Trophoblast cell (in vitro differentiated cells and primary cell): ENCODE results near the gene PRDM4.
A peak's percentile ranks its signal among the peaks of the same experiment; 100 is the strongest.
"Not testable (repeated sequence)": the region's sequence is repeated elsewhere in the genome, so short reads cannot be mapped to it uniquely, and the experiment has no call there.

Experiments used
- DNase-seq, 2 donors: peaks; one replicate each; pipeline ENCODE4 v3.0.0-alpha.2; 2016
- H2AFZ ChIP-seq: 2 replicates; pipeline ENCODE4 v1.6.1; 2013; ENCODE audit warnings: low read length, moderate library complexity, mild to moderate bottlenecking; ENCODE audit not compliant: insufficient read depth, poor library complexity
- H2AK5ac ChIP-seq: 2 replicates; pipeline ENCODE4 v1.6.1; 2013; ENCODE audit warnings: mild to moderate bottlenecking, low read length
- H2BK120ac ChIP-seq: 2 replicates; pipeline ENCODE4 v1.6.1; 2013; ENCODE audit warnings: low read length, mild to moderate bottlenecking, moderate library complexity; ENCODE audit not compliant: insufficient read depth, poor library complexity
- H2BK12ac ChIP-seq: 2 replicates; pipeline ENCODE4 v1.6.1; 2013; ENCODE audit warnings: mild to moderate bottlenecking, low read length, moderate library complexity
- H2BK5ac ChIP-seq: 2 replicates; pipeline ENCODE4 v1.6.1; 2013; ENCODE audit warnings: low read length, low read depth, moderate library complexity, mild to moderate bottlenecking; ENCODE audit not compliant: poor library complexity
- H3K14ac ChIP-seq: 2 replicates; pipeline ENCODE4 v1.6.1; 2013; ENCODE audit warnings: mild to moderate bottlenecking, low read length
- H3K18ac ChIP-seq: 2 replicates; pipeline ENCODE4 v1.6.1; 2013; ENCODE audit warnings: mild to moderate bottlenecking, low read length
- H3K23ac ChIP-seq: 2 replicates; pipeline ENCODE4 v1.6.1; 2013; ENCODE audit warnings: low read length
- H3K27ac ChIP-seq: 2 replicates; pipeline ENCODE4 v1.5.1; 2013; ENCODE audit warnings: low read depth, mild to moderate bottlenecking, inconsistent platforms, low read length, moderate library complexity
- H3K27me3 ChIP-seq: 2 replicates; pipeline ENCODE4 v1.6.1; 2013; ENCODE audit warnings: inconsistent platforms, mild to moderate bottlenecking, low read length, moderate library complexity; ENCODE audit not compliant: insufficient read depth
- H3K36me3 ChIP-seq, 2 experiments: 1 replicate in 1 of 2; 2 replicates in 1 of 2; pipeline ENCODE4 v1.6.1; 2013; ENCODE audit warnings: low read length in 2 of 2, mild to moderate bottlenecking in 2 of 2, moderate library complexity in 1 of 2; ENCODE audit not compliant: insufficient read depth in 2 of 2, control insufficient read depth in 1 of 2
- H3K4ac ChIP-seq: 2 replicates; pipeline ENCODE4 v1.6.1; 2013; ENCODE audit warnings: low read depth, mild to moderate bottlenecking, low read length, moderate library complexity
- H3K4me1 ChIP-seq, 2 experiments: 1 replicate in 1 of 2; 2 replicates in 1 of 2; pipeline ENCODE4 v1.6.1; 2013; ENCODE audit warnings: low read length in 2 of 2, mild to moderate bottlenecking in 2 of 2, moderate library complexity in 1 of 2; ENCODE audit not compliant: insufficient read depth in 2 of 2, control insufficient read depth in 1 of 2
- H3K4me2 ChIP-seq: 2 replicates; pipeline ENCODE4 v1.6.1; 2013; ENCODE audit warnings: inconsistent platforms, mild to moderate bottlenecking, low read length, moderate library complexity
- H3K4me3 ChIP-seq: 2 replicates; pipeline ENCODE4 v1.5.1; 2013; ENCODE audit warnings: mild to moderate bottlenecking, low read depth, low read length, inconsistent platforms
- H3K79me1 ChIP-seq: one replicate; pipeline ENCODE4 v1.6.1; 2013; ENCODE audit warnings: low read length
- H3K79me2 ChIP-seq: 2 replicates; pipeline ENCODE4 v1.6.1; 2013; ENCODE audit warnings: low read length, mild to moderate bottlenecking; ENCODE audit not compliant: control insufficient read depth, insufficient read depth, poor library complexity
- H3K9ac ChIP-seq: 2 replicates; pipeline ENCODE4 v1.6.1; 2013; ENCODE audit warnings: mild to moderate bottlenecking, low read length
- H3K9me3 ChIP-seq: 2 replicates; pipeline ENCODE4 v1.6.1; 2013; ENCODE audit warnings: low read depth, mild to moderate bottlenecking, control low read depth, inconsistent platforms, low read length; ENCODE audit not compliant: insufficient read depth
- H4K12ac ChIP-seq: 2 replicates; pipeline ENCODE4 v1.6.1; 2013; ENCODE audit warnings: low read depth, mild to moderate bottlenecking, low read length, moderate library complexity
- H4K8ac ChIP-seq: 2 replicates; pipeline ENCODE4 v1.6.1; 2013; ENCODE audit warnings: low read depth, mild to moderate bottlenecking, low read length, moderate library complexity
- H4K91ac ChIP-seq: one replicate; pipeline ENCODE4 v1.6.1; 2013; ENCODE audit warnings: low read depth, mild to moderate bottlenecking, low read length, moderate library complexity
- WGBS: extraction: QIAGEN DNeasy Blood & Tissue Kit; methylation state at CpG from one replicate; pipeline ENCODE4 v1.1.7; 2013; ENCODE audit warnings: missing lambda C conversion rate; ENCODE audit not compliant: insufficient read length, insufficient coverage; ENCODE audit errors: extremely low coverage; 5-methylcytosine and 5-hydroxymethylcytosine counted together

PRDM4 gene

DNA sequence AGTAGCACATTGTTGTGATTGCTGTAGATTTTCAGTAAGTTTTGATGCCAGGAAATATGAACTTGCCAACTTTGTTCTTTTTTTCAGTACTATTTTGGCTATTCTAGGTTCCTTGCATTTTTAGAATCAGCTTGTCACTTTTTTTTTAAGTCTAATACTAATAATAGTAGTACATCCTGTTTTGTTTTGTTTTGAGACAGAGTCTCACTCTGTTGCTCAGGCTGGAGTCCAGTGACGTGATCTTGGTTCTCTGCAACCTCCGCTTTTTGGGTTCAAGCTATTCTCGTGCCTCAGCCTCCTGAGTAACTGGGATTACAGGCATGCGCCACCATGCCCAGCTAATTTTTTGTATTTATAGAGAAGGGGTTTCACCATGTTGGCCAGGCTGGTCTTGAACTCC, 58.8 kb downstream of the PRDM4 start:
- no peak overlapping the region for H3K4me2 ChIP-seq
- no peaks in the 10 kb centered on the region for H3K4me1 ChIP-seq
- no peak overlapping the region for H2AK5ac ChIP-seq
- no peak overlapping the region for H3K4ac ChIP-seq
- no peak overlapping the region for H3K4me3 ChIP-seq
- no peak overlapping the region for H4K91ac ChIP-seq
- no CpG with 5 or more reads among the region's 4 CpGs for WGBS
- peaks cover 28 to 38% of the 10 kb centered on the region in 2 experiments for H3K36me3 ChIP-seq
- no peaks in the 10 kb centered on the region for H3K79me2 ChIP-seq
- no peak overlapping the region for H2AFZ ChIP-seq
- no peak overlapping the region for H2BK12ac ChIP-seq
- H3K14ac ChIP-seq = no peak overlapping the region
- DNase-seq = no peak
- peaks cover 2% of the 10 kb centered on the region for H3K9me3 ChIP-seq
- no peak overlapping the region for H3K23ac ChIP-seq
- H3K79me1 ChIP-seq = no peaks in the 10 kb centered on the region
- H3K27me3 ChIP-seq = no peaks in the 10 kb centered on the region
- no peak overlapping the region for H2BK5ac ChIP-seq
- no peak overlapping the region for H3K9ac ChIP-seq
- no peak overlapping the region for H3K27ac ChIP-seq
- H4K8ac ChIP-seq = no peak overlapping the region
- H2BK120ac ChIP-seq = no peak overlapping the region
- H3K18ac ChIP-seq = no peak overlapping the region
- H4K12ac ChIP-seq = no peak overlapping the region

DNA sequence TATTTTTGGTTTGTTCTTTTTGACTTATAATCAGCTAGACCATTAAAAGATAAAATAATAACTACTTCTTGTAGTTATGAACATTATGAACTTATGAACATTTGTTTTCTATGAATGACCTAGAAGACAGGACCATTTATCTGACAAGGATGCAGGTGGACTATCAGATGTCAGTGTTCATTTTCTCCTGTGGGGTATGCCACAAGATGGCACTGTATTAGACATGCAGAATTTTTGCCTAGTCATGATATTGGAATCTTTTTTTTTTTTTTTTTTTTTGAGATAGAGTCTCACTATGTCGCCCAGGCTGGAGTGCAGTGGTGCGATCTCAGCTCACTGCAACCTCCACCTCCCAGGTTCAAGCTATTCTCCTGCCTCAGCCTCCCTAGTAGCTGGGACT, 65.2 kb downstream of the PRDM4 start:
- not testable (repeated sequence) for H3K9me3 ChIP-seq, H2BK5ac ChIP-seq, H3K14ac ChIP-seq, H3K9ac ChIP-seq, H3K4me2 ChIP-seq, H3K4ac ChIP-seq, H4K8ac ChIP-seq, H2AFZ ChIP-seq, H2AK5ac ChIP-seq, H2BK120ac ChIP-seq, H3K79me1 ChIP-seq, H4K91ac ChIP-seq, H3K18ac ChIP-seq, H3K23ac ChIP-seq, H3K27ac ChIP-seq, H3K4me3 ChIP-seq, H3K4me1 ChIP-seq, H3K79me2 ChIP-seq, H2BK12ac ChIP-seq, H4K12ac ChIP-seq, H3K27me3 ChIP-seq
- no CpG with 5 or more reads among the region's 2 CpGs for whole genome bisulfite sequencing
- DNase-seq = peak in 1 of 2 donors; percentile 13
- H3K36me3 ChIP-seq = peaks cover 22 to 40% of the 10 kb centered on the region in 2 experiments

DNA sequence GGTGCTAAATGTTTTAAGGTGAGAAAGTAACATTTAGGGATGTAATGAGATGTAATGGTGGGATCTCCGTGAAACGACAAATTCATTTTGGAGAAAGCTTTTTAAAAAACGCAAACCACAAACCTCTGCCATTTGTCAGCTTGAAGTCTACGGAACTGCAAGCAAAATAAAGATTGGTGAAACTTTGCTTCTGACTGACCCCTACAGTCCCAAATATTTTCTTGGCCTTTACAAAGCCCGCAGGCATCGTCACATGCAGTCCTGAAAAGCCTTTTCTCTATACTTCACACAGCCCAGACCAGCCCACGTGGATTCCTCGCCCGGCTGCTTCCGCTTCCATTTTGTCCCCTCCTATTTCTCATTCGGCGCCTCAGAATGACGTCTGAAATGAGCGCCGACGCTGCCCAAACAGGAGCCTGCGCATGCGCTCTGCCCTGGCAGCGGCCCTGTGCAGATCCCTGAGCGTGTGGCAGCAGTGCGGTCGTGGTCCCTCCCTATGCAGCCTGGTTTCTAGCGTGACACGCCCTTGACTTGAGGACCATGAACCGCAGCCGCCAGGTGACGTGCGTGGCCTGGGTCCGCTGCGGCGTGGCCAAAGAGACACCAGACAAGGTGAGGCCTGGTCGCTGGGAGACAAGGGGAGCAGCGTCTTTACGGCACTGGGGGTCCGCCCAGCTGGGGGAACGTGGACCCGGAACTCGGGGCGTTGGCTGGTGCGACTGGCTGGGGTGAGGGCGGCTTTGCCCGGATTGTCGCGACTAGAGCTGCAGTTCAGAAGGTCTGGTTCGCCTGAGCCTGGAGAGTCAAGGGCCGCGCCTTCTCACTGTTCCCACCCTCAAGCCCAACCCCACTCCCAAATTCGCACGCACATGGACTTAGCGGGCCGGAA, 75.3 kb downstream of the PRDM4 start, which contains the start of gene PWP1:
PWP1 (plus strand) TSS at position 440 of the 889 bp plus-strand sequence; CDS start at position 541, 101 bp downstream.
- Histone ChIP-seq H4K91ac (peak within 1 kb of the TSS; percentile 82), H3K79me2 (peaks cover 7% of the 10 kb centered on the region)
- no CpG with 5 or more reads among the region's 51 CpGs for WGBS

DNA sequence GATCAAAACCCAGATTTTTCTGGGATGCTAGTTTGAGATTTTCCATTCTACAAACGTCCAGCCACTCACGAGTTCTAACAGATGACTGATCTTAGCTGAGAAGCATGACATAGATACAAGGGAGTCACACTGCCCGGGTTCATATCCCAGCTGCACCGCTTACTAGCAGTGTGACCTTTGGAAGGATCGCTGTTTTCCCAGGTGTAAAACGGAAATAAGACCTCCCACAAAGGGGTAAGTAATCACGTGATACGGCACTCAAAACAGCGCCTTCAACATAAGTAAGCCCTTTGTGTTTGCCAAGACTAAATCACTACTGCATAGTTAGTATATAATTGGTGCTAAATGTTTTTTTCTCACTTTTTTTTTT, 76.0 kb downstream of the PRDM4 start:
- no peak overlapping the region for H2BK120ac ChIP-seq
- H3K18ac ChIP-seq = no peak overlapping the region
- peaks cover 5 to 7% of the 10 kb centered on the region in 2 experiments for H3K36me3 ChIP-seq
- peak overlapping the region; percentile 1 for H4K12ac ChIP-seq
- H3K4me3 ChIP-seq = no peak overlapping the region
- H2AK5ac ChIP-seq = no peak overlapping the region
- no peaks in the 10 kb centered on the region for H3K9me3 ChIP-seq
- H3K23ac ChIP-seq = no peak overlapping the region
- H3K4me1 ChIP-seq = peaks cover 3 to 5% of the 10 kb centered on the region in 2 experiments
- peak overlapping the region; percentile 35 for H3K14ac ChIP-seq
- peak overlapping the region; percentile 77 for H4K8ac ChIP-seq
- H3K79me2 ChIP-seq = peaks cover 7% of the 10 kb centered on the region
- H3K4ac ChIP-seq = no peak overlapping the region
- H4K91ac ChIP-seq = peak overlapping the region; percentile 2
- H3K27ac ChIP-seq = no peak overlapping the region
- peak overlapping the region; percentile 68 for H3K4me2 ChIP-seq
- WGBS = no CpG with 5 or more reads among the region's 9 CpGs
- H3K79me1 ChIP-seq = peaks cover 3% of the 10 kb centered on the region
- H2AFZ ChIP-seq = no peak overlapping the region
- no peaks in the 10 kb centered on the region for H3K27me3 ChIP-seq
- DNase-seq = peak; percentile 4 to 36
- peak overlapping the region; percentile 45 for H3K9ac ChIP-seq
- H2BK12ac ChIP-seq = no peak overlapping the region
- no peak overlapping the region for H2BK5ac ChIP-seq

More for the DNA sequence above, 75.3 kb downstream of the PRDM4 start, which contains the start of gene PWP1:
- Histone ChIP-seq H3K9me3 (no peaks in the 10 kb centered on the region), H3K18ac (peak within 1 kb of the TSS; percentile 95), H3K27ac (no peak within 1 kb of the TSS), H2BK120ac (peak within 1 kb of the TSS; percentile 74), H3K4me3 (peak within 1 kb of the TSS; percentile 96), H3K4me1 (peaks cover 3 to 5% of the 10 kb centered on the region in 2 experiments), H3K23ac (no peak within 1 kb of the TSS), H3K36me3 (peaks cover 10 to 12% of the 10 kb centered on the region in 2 experiments), H4K12ac (peak within 1 kb of the TSS; percentile 89), H3K14ac (peak within 1 kb of the TSS; percentile 96), H3K4me2 (peak within 1 kb of the TSS; percentile 68), H3K27me3 (no peaks in the 10 kb centered on the region), H2AFZ (peak within 1 kb of the TSS; percentile 98), H3K4ac (peak within 1 kb of the TSS; percentile 90), H3K9ac (peak within 1 kb of the TSS; percentile 79), H3K79me1 (peaks cover 3% of the 10 kb centered on the region), H2BK12ac (no peak within 1 kb of the TSS), H4K8ac (peak within 1 kb of the TSS; percentile 99), H2AK5ac (peak within 1 kb of the TSS; percentile 61), H2BK5ac (peak within 1 kb of the TSS; percentile 32)
- DNase-seq = peak; percentile 99 to 100
